Amygdala (tissue), 56 donors: Measurements from ENCODE around the gene CYB5R3.
A peak's percentile ranks its signal among the peaks of the same experiment; 100 is the strongest.

ENCODE experiments used
- DNase-seq, 56 donors: peaks; one replicate each; lab custom pipeline; 2025; lab: John Stamatoyannopoulos, UW

Gene CYB5R3

DNA sequence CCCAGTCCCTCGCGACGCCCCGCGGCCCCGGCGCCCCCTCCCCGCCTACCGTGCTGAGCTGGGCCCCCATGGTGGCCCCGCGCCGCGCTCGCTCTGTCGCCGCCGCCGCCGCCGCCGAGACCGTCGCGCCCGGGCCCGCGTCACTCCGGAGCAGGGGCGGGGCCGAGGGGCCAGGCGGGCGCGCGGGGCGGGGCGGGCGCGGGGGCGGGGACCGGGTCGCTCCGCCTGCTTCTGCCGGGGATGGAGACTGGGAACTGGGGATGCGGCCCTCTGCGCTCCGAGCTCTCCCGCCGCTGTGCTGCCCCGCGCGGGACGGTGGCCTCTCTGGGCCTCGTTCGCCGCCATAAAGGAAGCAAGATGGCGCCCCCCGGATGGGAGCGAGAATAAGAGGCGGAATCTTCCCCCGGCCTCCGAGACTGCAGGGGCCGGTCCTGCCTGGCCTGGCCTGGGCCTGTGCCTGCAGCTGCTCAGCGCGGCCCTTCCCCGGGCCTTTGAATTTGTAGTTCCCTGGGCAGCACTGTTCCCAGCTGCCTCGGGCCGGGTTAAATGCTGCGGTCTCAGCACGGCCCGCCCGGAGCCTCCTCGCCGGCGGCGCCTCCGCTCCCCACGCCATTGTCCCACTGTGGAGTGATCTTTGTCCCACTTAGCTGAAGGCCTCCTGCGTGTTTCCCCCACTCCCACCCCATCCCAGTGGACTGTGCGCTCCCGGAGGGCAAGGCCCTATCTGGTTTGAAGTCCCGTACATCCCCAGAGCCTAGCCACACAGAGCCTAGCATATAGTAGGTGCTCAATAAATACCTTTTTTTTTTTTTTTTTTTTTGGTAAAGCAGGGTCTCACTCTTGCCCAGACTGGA is at the start of gene CYB5R3:
Gene CYB5R3, minus strand, starts transcription at position 147 of the 854 bp plus-strand sequence. Its CDS starts 77 bp downstream, at position 70.
- DNase-seq = peak in 54 of 56 donors; percentile 23 to 86 (median 67)

- DNase-seq = no peak
These were observed 48.4 kb upstream of the CYB5R3 start for GRCh38 chr22:42697542-42698013.

DNA sequence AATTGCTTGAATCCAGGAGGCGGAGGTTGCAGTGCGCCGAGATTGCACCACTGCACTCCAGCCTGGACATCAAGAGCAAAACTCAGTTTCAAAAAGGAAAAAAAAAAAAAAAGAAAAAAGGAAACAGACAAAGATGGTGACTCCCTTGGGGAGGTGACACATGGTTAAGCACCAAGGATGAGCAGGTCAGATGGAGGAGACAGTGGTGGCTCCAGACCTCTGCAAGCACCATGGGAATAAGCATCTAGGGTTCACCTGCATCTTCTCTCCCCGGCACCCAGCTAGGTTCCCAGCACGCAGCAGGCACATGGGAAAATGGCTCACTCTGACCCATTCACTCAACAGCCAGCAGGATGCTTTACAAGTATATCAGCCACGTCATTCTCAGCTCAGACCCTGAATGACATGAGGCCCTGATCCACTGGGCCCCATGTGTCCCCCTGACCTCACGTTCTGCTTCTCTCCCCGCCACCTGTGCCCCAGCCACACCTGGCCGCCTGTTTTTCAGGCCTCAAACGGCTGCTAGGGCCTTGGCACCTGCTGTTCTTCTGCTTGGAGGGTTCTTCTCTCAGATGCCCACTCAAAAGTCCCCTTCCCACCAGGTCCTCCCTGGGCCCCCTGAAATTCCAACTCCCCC is 47.3 kb upstream of the CYB5R3 start:
- no peak for DNase-seq

- peak in 22 of 56 donors; percentile 5 to 73 (median 27) for DNase-seq
These were observed 46.1 kb upstream of the CYB5R3 start for GRCh38 chr22:42695294-42695693.

- DNase-seq = no peak
These were observed 44.8 kb upstream of the CYB5R3 start for GRCh38 chr22:42693763-42694683.

- no peak for DNase-seq
These were observed 44.0 kb upstream of the CYB5R3 start for GRCh38 chr22:42693055-42693762.

- DNase-seq = no peak
These were observed 43.3 kb upstream of the CYB5R3 start for GRCh38 chr22:42692239-42693054.

DNA sequence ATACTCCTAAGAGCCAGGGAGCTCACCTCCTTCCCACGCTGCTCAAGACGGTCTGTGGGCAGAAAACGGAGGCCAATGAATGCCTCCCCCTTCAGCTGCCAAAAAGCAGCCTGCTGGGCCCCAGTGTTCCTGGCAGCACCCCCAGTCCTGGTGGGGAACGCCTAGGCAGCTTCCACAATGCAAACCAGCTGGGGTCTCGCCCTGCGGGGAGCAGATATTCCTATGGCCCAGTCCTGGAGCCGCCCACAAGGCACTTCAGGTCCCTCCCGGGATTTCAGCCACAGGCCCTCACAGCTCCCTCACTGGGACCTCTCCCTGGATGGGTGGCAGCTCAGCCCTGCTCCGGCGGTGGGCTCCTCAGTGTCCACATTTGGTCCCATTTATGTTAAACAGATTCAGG is 42.2 kb upstream of the CYB5R3 start:
- no peak for DNase-seq

DNA sequence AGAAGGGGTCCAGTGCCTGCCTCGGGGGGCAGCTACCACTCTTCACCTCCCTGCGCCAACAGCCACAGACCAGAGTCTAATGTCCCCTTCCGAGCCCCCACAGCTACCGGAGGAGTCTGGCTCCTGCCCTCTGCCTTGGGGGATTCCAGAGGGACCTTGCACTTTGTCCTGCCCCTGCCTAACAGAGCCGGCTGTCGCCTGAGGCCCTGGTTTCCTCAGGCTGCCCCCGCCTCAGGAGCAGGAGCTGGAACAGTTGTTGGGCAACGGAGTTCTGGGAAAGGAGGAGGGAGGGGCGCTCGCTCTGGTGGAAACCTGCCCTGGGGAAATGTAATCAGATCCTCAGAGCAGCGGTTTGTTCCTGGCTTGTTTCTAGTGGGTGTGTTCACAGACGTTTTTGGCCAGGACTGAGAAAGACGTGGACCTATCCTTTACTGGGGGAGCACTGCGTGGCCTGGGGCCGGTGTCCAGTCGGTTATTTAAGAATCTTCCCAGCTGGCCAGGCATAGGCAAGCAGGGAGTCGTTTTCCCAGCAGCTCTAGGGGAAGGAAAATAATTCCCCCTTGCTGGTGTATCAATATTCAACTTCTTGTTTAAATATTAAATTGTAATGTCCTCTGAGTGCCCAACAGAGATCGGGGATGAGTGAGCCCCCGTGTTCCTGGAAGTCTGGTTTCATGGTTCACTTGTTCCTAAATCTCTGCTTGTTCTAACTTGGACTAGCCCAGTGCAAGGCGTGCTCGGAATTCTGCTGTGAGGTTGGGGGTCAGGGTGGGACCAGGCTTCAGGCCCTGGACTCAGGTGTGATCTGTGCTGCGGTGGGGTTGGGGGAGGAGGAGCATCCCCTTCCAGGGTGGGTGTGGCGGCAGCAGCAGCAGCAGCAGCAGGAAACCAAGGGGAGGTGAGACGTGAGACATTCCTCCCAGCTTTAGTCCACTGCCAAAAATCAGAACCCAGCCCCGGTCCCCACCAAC is 39.3 kb upstream of the CYB5R3 start:
- DNase-seq = peak in 26 of 56 donors; percentile 12 to 63 (median 36)

DNA sequence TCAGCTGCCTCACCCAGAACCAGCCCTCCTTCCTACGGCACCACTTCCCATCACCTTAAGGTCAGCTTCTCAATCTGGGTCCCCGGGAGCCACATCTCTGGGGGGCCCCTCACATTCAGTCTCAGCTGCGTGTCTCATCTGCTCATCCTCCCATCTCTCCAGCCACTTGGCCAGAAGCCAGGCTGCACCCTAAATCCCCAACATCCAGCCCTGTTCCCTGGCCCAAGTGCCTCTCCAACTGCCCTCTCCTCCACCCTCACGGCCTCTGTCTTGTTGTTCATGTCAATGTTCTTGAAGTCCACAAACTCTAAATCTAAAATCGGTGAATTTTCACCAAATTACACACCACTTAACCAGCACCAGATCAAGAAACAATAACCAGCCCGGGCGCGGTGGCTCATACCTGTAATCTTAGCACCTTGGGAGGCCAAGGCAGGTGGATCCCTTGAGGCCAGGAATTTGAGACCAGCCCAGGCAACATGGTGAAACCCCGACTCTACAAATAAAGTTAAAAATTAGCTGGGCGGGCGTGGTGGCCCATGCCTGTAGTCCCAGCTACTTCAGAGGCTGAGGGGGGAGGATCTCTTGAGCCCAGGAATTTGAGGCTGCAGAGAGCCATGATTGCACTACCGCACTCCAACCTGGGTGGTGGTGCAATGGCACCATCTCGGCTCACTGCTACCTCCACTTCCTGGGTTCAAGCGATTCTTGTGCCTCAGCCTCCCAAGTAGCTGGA is 37.7 kb upstream of the CYB5R3 start:
- DNase-seq = no peak

DNA sequence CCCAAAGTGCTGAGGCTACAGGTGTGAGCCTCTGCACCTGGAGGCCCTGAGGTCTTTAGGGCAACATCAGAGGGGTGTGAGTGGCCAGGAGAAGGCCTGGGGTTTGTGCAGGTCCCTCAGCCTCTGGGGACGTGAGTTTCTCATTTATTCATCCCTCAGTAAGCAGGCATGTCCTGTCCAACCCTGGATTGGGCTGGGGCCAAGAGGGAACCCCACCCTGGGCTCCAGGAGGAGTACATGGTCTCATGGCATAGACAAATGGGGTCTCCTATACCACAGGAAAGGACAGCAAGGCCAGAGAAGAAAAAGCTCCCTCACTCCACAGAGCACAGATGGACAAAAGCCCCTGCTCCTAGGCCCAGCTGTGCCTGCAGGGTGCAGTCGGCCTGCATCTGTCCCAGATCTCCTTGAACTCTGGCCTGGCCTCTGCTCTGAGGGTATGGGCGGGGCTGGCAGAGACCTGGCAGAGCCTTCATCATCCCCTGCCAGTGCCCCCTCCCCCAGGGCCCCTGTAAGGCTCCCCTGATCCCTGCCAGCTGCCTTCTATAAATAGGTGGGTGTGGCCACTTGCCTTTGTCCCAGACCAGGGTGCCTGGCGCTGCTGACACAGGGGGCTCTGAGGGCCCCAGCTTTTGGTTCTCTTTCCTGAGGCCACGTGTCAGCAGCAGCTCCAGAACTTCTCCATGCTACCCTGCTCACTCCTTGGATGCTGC is 36.9 kb upstream of the CYB5R3 start:
- DNase-seq = no peak

DNA sequence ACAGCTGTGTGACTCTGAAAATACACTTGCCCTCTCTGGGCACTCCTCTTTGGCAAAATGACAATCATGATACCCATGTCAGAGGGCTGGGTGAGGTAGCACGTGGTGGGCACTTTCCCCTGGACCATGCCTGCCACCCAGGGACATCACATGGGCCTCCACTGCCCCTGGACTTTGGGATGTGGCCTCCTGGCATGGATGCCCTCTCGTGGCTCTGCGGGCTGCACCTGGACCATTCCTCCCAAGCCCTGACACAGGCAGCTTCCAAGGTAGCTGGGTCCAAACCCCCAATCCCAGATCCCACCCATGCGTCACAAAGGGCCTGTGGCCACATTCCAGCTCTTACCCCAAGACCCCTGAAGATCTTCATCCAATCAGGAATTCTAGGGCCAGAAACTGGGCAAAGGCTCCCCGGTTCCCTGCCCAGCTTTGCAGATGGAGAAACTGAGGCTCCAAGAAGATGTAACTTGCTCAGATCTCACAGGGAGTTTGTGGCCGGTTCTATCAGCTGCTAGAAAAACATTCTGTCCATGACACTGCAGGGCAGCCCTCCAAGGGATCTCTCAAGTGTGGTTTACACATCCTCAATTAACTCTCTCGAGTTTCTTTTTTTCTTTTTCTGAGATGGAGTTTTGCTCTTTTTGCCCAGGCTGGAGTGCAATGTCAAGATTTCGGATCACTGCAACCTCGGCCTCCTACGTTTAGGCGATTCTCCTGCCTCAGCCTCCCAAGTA is 35.4 kb upstream of the CYB5R3 start:
- DNase-seq = no peak

GRCh38 chr22:42683578-42684283 is 34.5 kb upstream of the CYB5R3 start:
- peak in 30 of 56 donors; percentile 6 to 74 (median 31) for DNase-seq

GRCh38 chr22:42682113-42682851 is 33.1 kb upstream of the CYB5R3 start:
- DNase-seq = no peak
